GM21529 (cell line): Measurements from ENCODE around the gene ICOSLG.
"Not testable (repeated sequence)": the region's sequence is repeated elsewhere in the genome, so short reads cannot be mapped to it uniquely, and the experiment has no call there.

Experiments used
- ATAC-seq: cut with Tn5 transposase; IDR thresholded peaks from one replicate; pipeline ENCODE4 v1.9.1; 2021; ENCODE audit not compliant: unreplicated experiment

Gene ICOSLG

DNA sequence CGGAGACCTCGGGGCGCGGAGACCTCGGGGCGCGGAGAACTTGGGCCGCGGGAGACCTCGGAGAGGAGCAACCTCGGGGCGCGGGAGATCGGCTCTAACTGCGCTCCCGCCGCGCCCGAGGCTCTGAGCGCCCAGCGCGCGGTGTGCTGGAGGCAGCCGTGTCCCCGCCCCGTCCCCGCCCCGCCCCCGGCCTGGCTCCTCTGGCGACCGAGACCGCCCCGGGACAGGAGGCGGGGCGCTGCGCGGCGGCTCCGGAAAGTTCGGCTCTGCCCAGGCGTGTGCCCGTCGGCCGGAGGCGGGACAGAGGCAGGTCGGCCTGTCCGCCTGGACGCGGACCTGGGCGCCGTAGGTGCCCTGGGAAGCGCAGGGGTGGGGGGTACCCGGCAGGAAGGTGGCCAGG is at the start of gene ICOSLG:
TSS of gene ICOSLG (minus strand) at position 102 of the 400 bp plus-strand sequence. CDS start 126 bp downstream, outside the sequence.
- ATAC-seq, result peak; percentile 34

DNA sequence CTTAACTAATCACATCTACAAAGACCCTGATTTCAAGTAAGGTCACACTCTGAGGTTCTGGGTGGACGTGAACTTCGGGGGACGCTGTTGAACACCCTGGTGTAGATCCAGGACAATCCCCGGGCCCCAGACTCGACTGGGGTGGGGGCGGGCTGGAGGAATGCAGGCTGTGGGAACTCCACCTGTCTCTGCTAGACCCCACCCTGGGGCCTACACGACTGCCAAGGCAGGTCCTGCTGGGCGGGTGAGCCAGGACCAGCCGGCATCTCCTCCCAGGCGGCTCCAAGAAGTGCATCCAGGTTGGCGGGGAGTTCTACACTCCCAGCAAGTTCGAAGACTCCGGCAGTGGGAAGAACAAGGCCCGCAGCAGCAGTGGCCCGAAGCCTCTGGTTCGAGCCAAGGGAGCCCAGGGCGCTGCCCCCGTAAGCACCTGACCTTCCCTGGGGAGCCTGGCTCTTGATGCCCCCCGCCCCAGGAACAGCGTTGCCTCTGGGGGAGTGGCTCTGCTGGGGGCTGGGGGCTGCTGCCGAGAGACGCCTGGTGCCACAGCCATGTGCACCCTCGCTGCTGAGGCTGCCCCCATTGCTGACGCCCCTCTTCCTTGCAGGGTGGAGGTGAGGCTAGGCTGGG is 48.8 kb upstream of the ICOSLG start:
- no peak for ATAC-seq

GRCh38 chr21:44288251-44289110 is 47.7 kb upstream of the ICOSLG start:
- no peak for ATAC-seq

GRCh38 chr21:44286716-44287632 is 46.2 kb upstream of the ICOSLG start:
- no peak for ATAC-seq

DNA sequence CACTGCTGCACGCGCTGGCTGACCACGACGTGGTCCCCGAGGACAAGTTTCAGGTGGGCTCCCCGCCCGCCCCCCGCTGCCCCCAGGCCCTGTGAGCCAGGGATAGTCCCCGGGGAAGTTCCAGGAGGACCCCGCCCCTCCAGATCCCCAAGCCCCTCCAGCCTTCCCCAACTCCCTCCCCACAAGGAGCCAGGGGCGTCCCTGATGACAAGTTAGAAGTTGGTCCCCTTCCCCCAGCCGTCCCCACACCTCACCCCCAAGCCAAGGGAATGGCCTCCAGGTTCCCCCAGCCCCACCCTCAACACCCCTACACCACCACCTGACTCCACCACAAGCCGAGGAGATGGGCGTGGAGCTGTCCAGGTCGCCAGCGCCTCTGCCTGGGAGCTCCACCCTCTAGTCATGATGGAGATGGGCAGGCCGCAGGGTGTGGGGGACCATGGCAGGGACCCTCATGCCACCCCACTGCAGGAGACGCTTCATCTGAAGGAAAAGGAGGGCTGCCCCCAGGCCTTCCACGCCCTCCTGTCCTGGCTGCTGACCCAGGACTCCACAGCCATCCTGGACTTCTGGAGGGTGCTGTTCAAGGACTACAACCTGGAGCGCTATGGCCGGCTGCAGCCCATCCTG is 45.5 kb upstream of the ICOSLG start:
- ATAC-seq, result no peak

- ATAC-seq, result no peak
These were observed 44.6 kb upstream of the ICOSLG start, which contains the start of gene AIRE for GRCh38 chr21:44285138-44285992. Gene AIRE, plus strand, starts transcription at chr21:44285876. Its CDS starts 131 bp downstream, at chr21:44286007.

DNA sequence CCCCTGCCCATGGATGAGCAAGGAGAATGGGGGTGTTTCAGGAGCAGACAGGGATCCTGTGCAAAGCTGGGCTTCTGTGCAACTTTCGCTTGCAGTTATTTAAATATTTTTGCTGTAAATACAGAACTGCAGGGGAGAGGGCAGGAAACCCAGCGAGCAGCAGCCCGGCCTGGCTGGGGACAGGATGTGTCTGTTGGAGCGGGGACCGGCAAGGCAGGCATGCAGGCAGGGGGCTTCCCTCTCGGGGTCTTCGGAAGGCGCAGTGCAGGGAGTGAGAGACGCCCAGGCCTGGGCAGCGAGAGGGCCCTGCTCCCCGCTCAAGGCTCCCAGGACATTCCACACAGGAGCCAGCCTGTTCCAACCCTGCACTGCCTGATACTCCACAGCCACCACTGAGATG is 43.2 kb upstream of the ICOSLG start:
- ATAC-seq, result no peak

DNA sequence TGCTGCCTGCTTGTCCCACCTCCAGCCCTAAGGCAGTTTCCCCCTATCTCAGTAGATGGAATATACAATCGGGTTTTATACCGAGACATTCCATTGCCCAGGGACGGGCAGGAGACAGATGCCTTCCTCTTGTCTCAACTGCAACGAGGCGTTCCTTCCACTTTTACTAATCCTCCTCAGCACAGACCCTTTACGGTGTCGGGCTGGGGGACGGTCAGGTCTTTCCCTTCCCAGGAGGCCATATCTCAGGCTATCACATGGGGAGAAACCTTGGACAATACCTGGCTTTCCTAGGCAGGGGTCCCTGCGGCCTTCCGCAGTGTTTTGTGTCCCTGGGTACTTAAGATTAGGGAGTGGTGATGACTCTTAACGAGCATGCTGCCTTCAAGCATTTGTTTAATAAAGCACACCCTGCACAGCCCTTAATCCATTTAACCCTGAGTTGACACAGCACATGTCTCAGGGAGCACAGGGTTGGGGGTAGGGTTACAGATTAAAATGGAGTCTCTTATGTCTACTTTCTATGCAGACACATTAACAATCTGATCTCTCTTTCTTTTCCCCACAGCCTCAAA is 42.6 kb upstream of the ICOSLG start:
- not testable (repeated sequence) for ATAC-seq

GRCh38 chr21:44282370-44282769 is 41.6 kb upstream of the ICOSLG start:
- no peak for ATAC-seq

GRCh38 chr21:44281801-44282200 is 41.1 kb upstream of the ICOSLG start:
- no peak for ATAC-seq

DNA sequence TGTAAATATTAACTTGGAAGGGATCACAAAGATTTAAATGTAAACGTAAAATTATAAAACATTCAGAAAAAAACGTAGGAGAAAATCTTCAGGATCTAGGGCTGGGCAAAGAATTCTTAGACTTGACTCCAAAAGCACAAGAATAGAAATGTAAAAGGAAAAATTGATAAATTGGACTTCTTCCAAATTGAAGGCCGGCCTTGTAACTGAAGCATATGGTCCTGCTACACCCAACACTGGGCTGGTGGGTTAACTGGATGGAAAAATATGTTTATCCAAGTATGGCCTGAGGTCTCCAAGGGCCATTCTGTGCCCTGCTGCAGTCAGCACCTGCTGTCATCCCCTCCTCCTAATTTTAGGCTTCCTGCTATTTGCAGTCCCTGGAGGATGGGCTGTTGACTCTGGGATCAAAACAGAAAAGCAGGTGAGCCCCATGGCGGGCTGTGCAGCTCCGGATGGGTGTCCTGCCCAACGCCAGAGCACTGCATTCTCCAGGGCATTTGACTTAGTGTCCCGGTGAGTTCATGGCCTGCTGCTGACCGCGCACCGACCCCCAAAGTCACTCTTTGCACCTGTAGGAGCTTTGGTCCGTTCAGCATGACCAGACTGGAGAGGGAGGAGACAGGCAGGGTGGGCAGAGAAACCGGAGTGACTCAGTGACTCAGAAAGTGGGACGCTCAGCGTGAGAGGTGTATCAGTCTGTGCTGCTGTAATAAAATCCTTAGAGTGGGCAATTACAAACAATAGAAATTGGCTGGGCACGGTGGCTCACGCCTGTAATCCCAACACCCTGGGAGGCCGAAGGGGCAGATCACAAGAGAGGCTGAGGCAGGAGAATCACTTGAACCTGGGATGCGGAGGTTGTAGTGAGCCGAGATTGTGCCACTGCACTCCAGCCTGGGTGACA is 38.9 kb upstream of the ICOSLG start:
- ATAC-seq, result no peak

- no peak for ATAC-seq
These were observed 34.3 kb upstream of the ICOSLG start for GRCh38 chr21:44275041-44275440.

- no peak for ATAC-seq
These were observed 32.3 kb upstream of the ICOSLG start for GRCh38 chr21:44273046-44273445.

DNA sequence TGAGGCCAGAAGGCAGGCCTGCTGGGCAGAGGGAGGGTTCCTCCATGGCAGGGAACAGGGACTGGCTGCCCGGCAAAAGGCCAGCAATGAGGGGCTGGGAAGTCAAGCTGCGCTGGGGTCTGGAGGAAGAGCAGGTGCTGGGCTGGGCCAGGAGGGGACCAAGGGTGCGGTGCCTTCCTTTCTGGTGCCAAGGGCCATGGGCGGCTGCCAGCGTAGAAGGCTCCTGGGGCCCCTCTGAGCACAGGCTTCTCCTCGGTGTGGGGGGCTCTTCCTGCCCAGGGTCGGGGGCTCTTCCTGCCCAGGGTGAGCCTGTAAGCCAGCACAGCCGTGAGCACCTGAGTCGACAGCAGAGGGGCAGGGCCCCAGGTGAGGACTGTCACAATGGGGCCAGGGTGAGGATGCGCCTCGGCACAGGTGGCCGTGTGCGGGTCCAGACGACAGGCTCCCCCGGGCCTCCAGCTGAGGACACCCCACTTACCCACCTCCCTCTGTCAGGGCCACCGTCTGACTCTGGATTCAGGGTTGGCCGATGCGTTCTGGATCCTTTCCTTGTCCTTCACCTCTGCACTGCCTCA is 31.6 kb upstream of the ICOSLG start:
- ATAC-seq, result no peak

- ATAC-seq, result no peak
These were observed 31.0 kb upstream of the ICOSLG start for GRCh38 chr21:44271558-44272283.

GRCh38 chr21:44269090-44269489 is 28.3 kb upstream of the ICOSLG start:
- no peak for ATAC-seq

DNA sequence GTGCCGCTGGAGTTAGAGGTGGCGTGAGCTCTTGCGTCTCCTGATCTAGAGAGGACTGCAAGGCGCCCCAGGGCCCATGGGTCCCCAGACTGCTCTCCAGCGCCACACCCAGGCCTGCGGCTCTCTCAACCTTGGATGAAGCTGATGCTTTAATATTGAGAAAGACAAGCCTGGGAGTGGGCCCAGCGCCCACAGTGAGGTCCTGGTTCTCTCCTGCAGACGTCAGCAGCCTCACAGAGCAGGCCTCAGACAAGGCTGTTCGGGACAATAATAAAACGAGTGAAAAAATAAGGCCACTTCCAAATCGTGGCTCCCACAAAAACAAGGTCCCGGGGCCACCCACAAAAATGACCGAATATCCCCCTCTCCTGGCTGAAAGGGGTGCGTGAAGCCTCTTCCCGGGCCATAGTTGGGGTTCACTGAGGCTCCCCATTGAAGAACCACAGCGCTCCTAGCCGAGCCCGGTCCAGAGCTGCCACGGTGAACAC is 27.0 kb upstream of the ICOSLG start:
- no peak for ATAC-seq
